ENCODE results near the gene MAG. TPM values are rescaled to one million over a fixed set of nuclear protein-coding genes. Genes with fewer than 3 reads are reported as not detected.

The MAG gene
- total RNA-seq, 1 experiment from 2014 or later = 0.46 TPM

DNA sequence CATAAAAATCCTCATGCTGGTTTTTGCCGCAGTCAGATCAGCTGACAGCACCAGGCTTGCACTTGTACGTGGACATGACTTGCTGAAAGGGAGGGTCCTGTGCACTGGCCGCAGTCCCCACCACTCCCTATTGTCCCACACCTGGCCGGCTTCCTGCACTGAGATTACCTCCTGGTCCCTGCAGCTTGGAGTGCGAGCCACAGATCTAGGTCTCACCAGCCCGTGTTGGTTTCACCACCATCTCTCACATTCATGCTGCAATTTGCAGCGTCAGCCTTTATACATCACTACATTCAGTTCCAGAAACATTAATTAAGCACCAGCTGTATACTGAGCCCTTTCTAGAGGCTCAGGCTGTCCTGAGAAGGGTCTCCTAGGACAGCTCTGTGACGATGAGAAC, 22.1 kb downstream of the MAG start:
- H3K27ac Mint-ChIP-seq = no peak overlapping the region
- H3K4me3 Mint-ChIP-seq = no peak overlapping the region
- no peaks in the 10 kb centered on the region for H3K4me1 Mint-ChIP-seq
- no peaks in the 10 kb centered on the region for H3K36me3 Mint-ChIP-seq
- TF ChIP-seq ZNF138 (CRISPR knock-in tag; conservative IDR thresholded peaks at IDR 0.05) (no peak), JUN (CRISPR knock-in tag; IDR thresholded peaks at IDR 0.05) (no peak), TCF7 (CRISPR knock-in tag; IDR thresholded peaks at IDR 0.05; ENCODE audit: low read depth) (no peak)
- no peak for DNase-seq (ENCODE audit: low spot score)
- POLR2A ChIA-PET = no interaction called here
- CTCF ChIA-PET = interaction anchor here (0.9 to 1.3 kb wide), 2 partner anchors 86 to 247 kb away, joined by 3 read pairs; partner anchors contain the start of gene FAM187B
- H3K27me3 Mint-ChIP-seq (ENCODE audit: low read depth) = no peaks in the 10 kb centered on the region
- ATAC-seq = no peak
- H3K9me3 Mint-ChIP-seq = no peaks in the 10 kb centered on the region

DNA sequence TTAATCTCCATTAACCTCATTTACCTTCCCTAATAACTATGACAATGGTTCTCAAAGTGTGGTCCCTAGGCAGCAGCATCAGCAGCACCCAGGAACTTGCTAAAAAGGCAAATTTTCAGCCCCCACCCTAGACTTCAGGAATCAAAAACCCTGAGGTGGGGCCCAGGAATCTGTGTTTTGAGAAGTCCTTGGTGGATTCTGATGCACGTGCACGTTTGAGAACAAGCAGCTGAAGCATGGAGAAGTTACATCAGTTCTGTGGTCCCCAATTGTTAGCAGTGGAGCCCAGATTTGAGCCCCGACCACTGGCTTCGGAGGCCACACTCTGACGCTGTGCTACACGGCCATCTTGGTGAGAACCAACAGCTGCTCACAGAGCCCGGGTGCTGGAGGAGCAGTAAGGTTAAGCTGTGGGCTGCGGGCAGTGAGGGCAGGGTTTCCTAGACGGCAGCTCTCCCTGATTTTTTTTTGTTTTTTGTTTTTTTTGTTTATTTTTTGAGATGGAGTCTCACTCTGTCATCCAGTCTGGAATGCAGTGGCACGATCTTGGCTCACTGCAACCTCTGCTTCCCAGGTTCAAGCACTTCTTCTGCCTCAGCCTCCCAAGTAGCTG, 23.0 kb downstream of the MAG start:
- ChIA-PET POLR2A (no interaction called here), CTCF (interaction anchor here (0.6 to 1.2 kb wide), 5 partner anchors 8 to 248 kb away, joined by 3 to 4 read pairs (median 3); no protein-coding TSS in a partner anchor)
- TF ChIP-seq SOX15 (CRISPR knock-in tag; IDR thresholded peaks at IDR 0.05) = no peak
- TF ChIP-seq, protein P1, sequence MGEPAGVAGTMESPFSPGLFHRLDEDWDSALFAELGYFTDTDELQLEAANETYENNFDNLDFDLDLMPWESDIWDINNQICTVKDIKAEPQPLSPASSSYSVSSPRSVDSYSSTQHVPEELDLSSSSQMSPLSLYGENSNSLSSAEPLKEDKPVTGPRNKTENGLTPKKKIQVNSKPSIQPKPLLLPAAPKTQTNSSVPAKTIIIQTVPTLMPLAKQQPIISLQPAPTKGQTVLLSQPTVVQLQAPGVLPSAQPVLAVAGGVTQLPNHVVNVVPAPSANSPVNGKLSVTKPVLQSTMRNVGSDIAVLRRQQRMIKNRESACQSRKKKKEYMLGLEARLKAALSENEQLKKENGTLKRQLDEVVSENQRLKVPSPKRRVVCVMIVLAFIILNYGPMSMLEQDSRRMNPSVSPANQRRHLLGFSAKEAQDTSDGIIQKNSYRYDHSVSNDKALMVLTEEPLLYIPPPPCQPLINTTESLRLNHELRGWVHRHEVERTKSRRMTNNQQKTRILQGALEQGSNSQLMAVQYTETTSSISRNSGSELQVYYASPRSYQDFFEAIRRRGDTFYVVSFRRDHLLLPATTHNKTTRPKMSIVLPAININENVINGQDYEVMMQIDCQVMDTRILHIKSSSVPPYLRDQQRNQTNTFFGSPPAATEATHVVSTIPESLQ (CRISPR knock-in tag; IDR thresholded peaks at IDR 0.05) = no peak
- TF ChIP-seq NFYB (CRISPR knock-in tag; conservative IDR thresholded peaks at IDR 0.05; ENCODE audit: low read depth) = no peak
- no peak for TF ChIP-seq TEAD4 (CRISPR knock-in tag; IDR thresholded peaks at IDR 0.05)
- no peak for TF ChIP-seq ZNF138 (CRISPR knock-in tag; conservative IDR thresholded peaks at IDR 0.05)
- TF ChIP-seq, protein P2, sequence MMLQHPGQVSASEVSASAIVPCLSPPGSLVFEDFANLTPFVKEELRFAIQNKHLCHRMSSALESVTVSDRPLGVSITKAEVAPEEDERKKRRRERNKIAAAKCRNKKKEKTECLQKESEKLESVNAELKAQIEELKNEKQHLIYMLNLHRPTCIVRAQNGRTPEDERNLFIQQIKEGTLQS (CRISPR knock-in tag; conservative IDR thresholded peaks at IDR 0.05) = no peak
- TF ChIP-seq FOXP1 (CRISPR knock-in tag; IDR thresholded peaks at IDR 0.05; ENCODE audit: borderline replicate concordance) = no peak
- TF ChIP-seq, protein P3, sequence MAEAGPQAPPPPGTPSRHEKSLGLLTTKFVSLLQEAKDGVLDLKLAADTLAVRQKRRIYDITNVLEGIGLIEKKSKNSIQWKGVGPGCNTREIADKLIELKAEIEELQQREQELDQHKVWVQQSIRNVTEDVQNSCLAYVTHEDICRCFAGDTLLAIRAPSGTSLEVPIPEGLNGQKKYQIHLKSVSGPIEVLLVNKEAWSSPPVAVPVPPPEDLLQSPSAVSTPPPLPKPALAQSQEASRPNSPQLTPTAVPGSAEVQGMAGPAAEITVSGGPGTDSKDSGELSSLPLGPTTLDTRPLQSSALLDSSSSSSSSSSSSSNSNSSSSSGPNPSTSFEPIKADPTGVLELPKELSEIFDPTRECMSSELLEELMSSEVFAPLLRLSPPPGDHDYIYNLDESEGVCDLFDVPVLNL (CRISPR knock-in tag; IDR thresholded peaks at IDR 0.05; ENCODE audit: borderline replicate concordance, low read depth) = no peak
- TF ChIP-seq, protein P4, sequence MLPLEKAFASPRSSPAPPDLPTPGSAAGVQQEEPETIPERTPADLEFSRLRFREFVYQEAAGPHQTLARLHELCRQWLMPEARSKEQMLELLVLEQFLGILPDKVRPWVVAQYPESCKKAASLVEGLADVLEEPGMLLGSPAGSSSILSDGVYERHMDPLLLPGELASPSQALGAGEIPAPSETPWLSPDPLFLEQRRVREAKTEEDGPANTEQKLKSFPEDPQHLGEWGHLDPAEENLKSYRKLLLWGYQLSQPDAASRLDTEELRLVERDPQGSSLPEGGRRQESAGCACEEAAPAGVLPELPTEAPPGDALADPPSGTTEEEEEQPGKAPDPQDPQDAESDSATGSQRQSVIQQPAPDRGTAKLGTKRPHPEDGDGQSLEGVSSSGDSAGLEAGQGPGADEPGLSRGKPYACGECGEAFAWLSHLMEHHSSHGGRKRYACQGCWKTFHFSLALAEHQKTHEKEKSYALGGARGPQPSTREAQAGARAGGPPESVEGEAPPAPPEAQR (CRISPR knock-in tag; IDR thresholded peaks at IDR 0.05) = no peak
- TF ChIP-seq SMAD3 (CRISPR knock-in tag; IDR thresholded peaks at IDR 0.05; ENCODE audit: borderline replicate concordance) = no peak
- TF ChIP-seq JUN (CRISPR knock-in tag; IDR thresholded peaks at IDR 0.05) = no peak
- TF ChIP-seq ATF1 (CRISPR knock-in tag; IDR thresholded peaks at IDR 0.05) = no peak
- TF ChIP-seq, protein P5, sequence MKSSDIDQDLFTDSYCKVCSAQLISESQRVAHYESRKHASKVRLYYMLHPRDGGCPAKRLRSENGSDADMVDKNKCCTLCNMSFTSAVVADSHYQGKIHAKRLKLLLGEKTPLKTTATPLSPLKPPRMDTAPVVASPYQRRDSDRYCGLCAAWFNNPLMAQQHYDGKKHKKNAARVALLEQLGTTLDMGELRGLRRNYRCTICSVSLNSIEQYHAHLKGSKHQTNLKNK (CRISPR knock-in tag; IDR thresholded peaks at IDR 0.05) = no peak
- no peak for TF ChIP-seq CREM (CRISPR knock-in tag; IDR thresholded peaks at IDR 0.05)
- no peaks in the 10 kb centered on the region for H3K27me3 Mint-ChIP-seq (ENCODE audit: low read depth)
- ATAC-seq = no peak
- no peaks in the 10 kb centered on the region for H3K36me3 Mint-ChIP-seq
- H3K9me3 Mint-ChIP-seq = no peaks in the 10 kb centered on the region
- no peak overlapping the region for H3K4me3 Mint-ChIP-seq
- H3K4me1 Mint-ChIP-seq = no peaks in the 10 kb centered on the region
- no peak for DNase-seq (ENCODE audit: low spot score)
- H3K27ac Mint-ChIP-seq = no peak overlapping the region

DNA sequence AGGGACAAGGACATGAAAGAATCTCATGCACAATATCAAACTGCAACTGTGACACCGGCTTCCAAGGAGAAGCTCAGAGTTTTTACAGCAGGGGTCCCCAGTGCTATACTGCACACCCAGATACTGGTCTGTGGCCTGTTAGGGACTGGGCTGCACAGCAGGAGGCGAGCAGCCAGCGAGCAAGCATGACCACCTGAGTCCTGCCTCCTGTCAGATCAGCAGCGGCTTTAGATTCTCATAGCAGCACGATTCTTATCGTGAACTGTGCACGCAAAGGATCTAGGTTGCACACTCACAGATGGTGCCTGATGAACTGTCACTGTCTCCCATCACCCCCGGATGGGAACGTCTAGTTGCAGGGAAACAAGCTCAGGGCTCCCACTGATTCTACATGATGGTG, 23.9 kb downstream of the MAG start:
- H3K9me3 Mint-ChIP-seq = no peaks in the 10 kb centered on the region
- CTCF ChIA-PET = interaction anchor here (0.6 to 1.0 kb wide), 3 partner anchors 9 to 37 kb away, joined by 3 read pairs; no protein-coding TSS in a partner anchor
- H3K4me3 Mint-ChIP-seq = no peak overlapping the region
- H3K27ac Mint-ChIP-seq = no peak overlapping the region
- no peak for ATAC-seq
- POLR2A ChIA-PET = no interaction called here
- no peaks in the 10 kb centered on the region; the same call in 1 of the 2 replicates for H3K27me3 Mint-ChIP-seq (ENCODE audit: low read depth)
- no peaks in the 10 kb centered on the region for H3K4me1 Mint-ChIP-seq
- no peaks in the 10 kb centered on the region for H3K36me3 Mint-ChIP-seq
- TF ChIP-seq TEAD1 (CRISPR knock-in tag; IDR thresholded peaks at IDR 0.05) = no peak
- TF ChIP-seq JAZF1 (CRISPR knock-in tag; IDR thresholded peaks at IDR 0.05) = no peak
- TF ChIP-seq, protein P6, sequence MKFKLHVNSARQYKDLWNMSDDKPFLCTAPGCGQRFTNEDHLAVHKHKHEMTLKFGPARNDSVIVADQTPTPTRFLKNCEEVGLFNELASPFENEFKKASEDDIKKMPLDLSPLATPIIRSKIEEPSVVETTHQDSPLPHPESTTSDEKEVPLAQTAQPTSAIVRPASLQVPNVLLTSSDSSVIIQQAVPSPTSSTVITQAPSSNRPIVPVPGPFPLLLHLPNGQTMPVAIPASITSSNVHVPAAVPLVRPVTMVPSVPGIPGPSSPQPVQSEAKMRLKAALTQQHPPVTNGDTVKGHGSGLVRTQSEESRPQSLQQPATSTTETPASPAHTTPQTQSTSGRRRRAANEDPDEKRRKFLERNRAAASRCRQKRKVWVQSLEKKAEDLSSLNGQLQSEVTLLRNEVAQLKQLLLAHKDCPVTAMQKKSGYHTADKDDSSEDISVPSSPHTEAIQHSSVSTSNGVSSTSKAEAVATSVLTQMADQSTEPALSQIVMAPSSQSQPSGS (CRISPR knock-in tag; IDR thresholded peaks at IDR 0.05; ENCODE audit: borderline replicate concordance, low read depth) = no peak
- no peak for TF ChIP-seq ZNF232 (CRISPR knock-in tag; IDR thresholded peaks at IDR 0.05)
- DNase-seq (ENCODE audit: low spot score) = no peak
